Heart right ventricle (tissue), 16 donors: ENCODE measurements around the gene SLC25A6. TPM values are rescaled to one million over a fixed set of nuclear protein-coding genes. Genes with fewer than 3 reads are reported as not detected.

Source experiments
- ATAC-seq, 8 donors: fragments of 200-7000 bp; cut with Tn5 transposase; one replicate each; pipeline ENCODE4 v1.9.1; 2020; ENCODE audit warnings: mild to moderate bottlenecking in 8 of 8, moderate library complexity in 8 of 8, moderate number of reproducible peaks in 1 of 8
- DNase-seq, 2 donors: peaks; one replicate each; pipeline ENCODE4 v3.0.0-alpha.2; 2020
- H3K27ac ChIP-seq, 10 donors: fragments of 200-600 bp; sonication (generic) in 2 of 10; one replicate each; pipeline versions ENCODE4 v1.5.0 to v1.8.0; 2020 to 2022; ENCODE audit warnings: mild to moderate bottlenecking in 3 of 10
- H3K27me3 ChIP-seq, 7 donors: fragments of 200-600 bp; one replicate each; pipeline ENCODE4 v1.8.0; 2021 to 2022; ENCODE audit warnings: mild to moderate bottlenecking in 2 of 7
- H3K36me3 ChIP-seq, 9 donors: fragments of 200-600 bp; sonication (generic) in 1 of 9; one replicate each; pipeline versions ENCODE4 v1.5.0 to v1.8.0; 2020 to 2022; ENCODE audit warnings: mild to moderate bottlenecking in 2 of 9
- H3K4me1 ChIP-seq, 9 donors: fragments of 200-600 bp; sonication (generic) in 1 of 9; one replicate each; pipeline versions ENCODE4 v1.5.0 to v1.8.0; 2020 to 2022; ENCODE audit warnings: mild to moderate bottlenecking in 4 of 9
- H3K4me3 ChIP-seq, 10 donors: fragments of 200-600 bp; sonication (generic) in 2 of 10; one replicate each; pipeline versions ENCODE4 v1.5.0 to v1.8.0; 2020 to 2022; ENCODE audit warnings: mild to moderate bottlenecking in 7 of 10, moderate library complexity in 2 of 10
- H3K9me3 ChIP-seq, 11 donors: fragments of 200-600 bp in 10 of 11; sonication (generic) in 2 of 11; one replicate each; pipeline versions ENCODE4 v1.5.0 to v1.8.0; 2013 to 2022; ENCODE audit warnings: mild to moderate bottlenecking in 2 of 11, control low read depth in 1 of 11, moderate library complexity in 1 of 11
- WGBS, 2 donors: extraction: QIAGEN DNeasy Blood & Tissue Kit; methylation state at CpG; one replicate each; pipeline ENCODE4 v1.1.7; 2013; ENCODE audit warnings: inconsistent platforms in 1 of 2; 5-methylcytosine and 5-hydroxymethylcytosine counted together
- intact Hi-C, 10 donors: fragments of 100-400 bp; cut with DNase I; formaldehyde crosslinking; loops; one replicate each; pipeline versions ENCODE4 v1.11.1 to v1.14.2; 2022
- polyA plus RNA-seq, 2 donors: library from polyadenylated mRNA; stranded (reverse); fragments of 200-250 nt; gene quantifications; one replicate each; pipeline ENCODE4 v1.2.3, GENCODE V29; 2013
- total RNA-seq, 10 donors: library from RNA; stranded (reverse); fragmentation: NEBNext Ultra II Directional in 3 of 10; extraction: Animal tissue kit (Norgen Biotek cat#: 25700) in 3 of 10; gene quantifications; one replicate each; pipeline versions ENCODE4 v1.2.1 to v1.2.4, GENCODE V29; 2021 to 2023
- TF ChIP-seq, protein P1 (sequence below), 9 donors: fragments of 200-600 bp; sonication (generic) in 2 of 9; IDR thresholded peaks; one replicate each; pipeline versions ENCODE4 v1.5.0 to v1.8.0; 2021 to 2022; ENCODE audit warnings: antibody characterized with exemption in 9 of 9, mild to moderate bottlenecking in 5 of 9, moderate library complexity in 1 of 9
- donor health status: Arrhythmogenic right ventricular cardiomyopathy.
- donor health status: ischemic (EF 13 %, LVEDD 7.1; RV severe dilation, severe dysfunction).
- donor health status: healthy with polysubstance abuse.
- donor health status: DM: no; HTN: yes; CAD: no.
- donor health status: DM: no; HTN: no; CAD: no.
- donor health status: ischemic (EF 25% LVEDD 6.9; RV normal size, moderate dysfunction).
- donor health status: ischemic (EF 25% LVEDD 5.7; RV mildly dilated, moderate dysfunction).
- donor health status: healthy.
- donor health status: DM: yes; HTN: yes; CAD: no.
- donor health status: Ischemic cardiomyopathy.
- donor health status: ischemic (EF 35%, LVEDD 5.7; RV mildly dilated, moderate dysfunction).
- donor health status: nonischemic (EF 11% LVEDD 7.7; RV severe dilation, severe dysfunction).
- donor health status: DM: yes; HTN: yes; CAD: no.
- donor health status: PGD.
- donor health status: ischemic (EF 29% LVEDD 5.4; RV normal size, mild dysfunction).
- donor health status: nonischemic (EF 23%, LVEDD 6.1; RV moderate dilation, normal function).

The SLC25A6 gene
- total and polyA plus RNA-seq, 12 donors: 74.8 to 272 (median 141) TPM

DNA sequence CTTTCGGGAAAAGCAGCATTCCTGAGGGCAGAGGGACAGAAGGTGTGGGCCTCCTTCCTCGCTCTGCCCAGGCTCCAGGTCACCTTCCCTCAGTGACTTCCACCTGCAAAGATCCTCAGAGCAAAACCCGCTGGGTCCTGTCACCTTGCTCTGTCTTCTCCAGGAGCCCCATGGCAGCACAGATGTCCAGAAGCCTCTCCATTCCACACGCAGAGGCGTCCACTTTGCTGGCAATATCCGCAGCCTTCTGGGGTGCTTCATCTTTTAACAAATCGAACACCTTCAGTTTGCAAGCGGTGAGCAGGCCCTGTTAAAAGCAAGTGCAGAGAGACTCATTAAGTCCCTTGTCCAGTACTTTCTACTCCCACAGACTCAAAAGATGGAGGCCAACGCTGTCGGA lies 33.5 kb upstream of the SLC25A6 start:
- no peak overlapping the region for H3K4me3 ChIP-seq
- peaks cover 0 to 21% (median 12%) of the 10 kb centered on the region in 11 donors for H3K9me3 ChIP-seq
- TF ChIP-seq, protein P1, sequence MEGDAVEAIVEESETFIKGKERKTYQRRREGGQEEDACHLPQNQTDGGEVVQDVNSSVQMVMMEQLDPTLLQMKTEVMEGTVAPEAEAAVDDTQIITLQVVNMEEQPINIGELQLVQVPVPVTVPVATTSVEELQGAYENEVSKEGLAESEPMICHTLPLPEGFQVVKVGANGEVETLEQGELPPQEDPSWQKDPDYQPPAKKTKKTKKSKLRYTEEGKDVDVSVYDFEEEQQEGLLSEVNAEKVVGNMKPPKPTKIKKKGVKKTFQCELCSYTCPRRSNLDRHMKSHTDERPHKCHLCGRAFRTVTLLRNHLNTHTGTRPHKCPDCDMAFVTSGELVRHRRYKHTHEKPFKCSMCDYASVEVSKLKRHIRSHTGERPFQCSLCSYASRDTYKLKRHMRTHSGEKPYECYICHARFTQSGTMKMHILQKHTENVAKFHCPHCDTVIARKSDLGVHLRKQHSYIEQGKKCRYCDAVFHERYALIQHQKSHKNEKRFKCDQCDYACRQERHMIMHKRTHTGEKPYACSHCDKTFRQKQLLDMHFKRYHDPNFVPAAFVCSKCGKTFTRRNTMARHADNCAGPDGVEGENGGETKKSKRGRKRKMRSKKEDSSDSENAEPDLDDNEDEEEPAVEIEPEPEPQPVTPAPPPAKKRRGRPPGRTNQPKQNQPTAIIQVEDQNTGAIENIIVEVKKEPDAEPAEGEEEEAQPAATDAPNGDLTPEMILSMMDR (IDR thresholded peaks at IDR 0.05): no peak
- H3K27ac ChIP-seq: no peak overlapping the region
- no peak for DNase-seq
- 90 to 92% methylated on average over 10 of the region's 10 CpGs for WGBS, 2 donors
- intact Hi-C loops: no loop called here
- H3K36me3 ChIP-seq: peaks cover 4 to 62% (median 36%) of the 10 kb centered on the region in 9 donors
- ATAC-seq: no peak
- no peaks in the 10 kb centered on the region for H3K4me1 ChIP-seq
- H3K27me3 ChIP-seq: no peaks in the 10 kb centered on the region

DNA sequence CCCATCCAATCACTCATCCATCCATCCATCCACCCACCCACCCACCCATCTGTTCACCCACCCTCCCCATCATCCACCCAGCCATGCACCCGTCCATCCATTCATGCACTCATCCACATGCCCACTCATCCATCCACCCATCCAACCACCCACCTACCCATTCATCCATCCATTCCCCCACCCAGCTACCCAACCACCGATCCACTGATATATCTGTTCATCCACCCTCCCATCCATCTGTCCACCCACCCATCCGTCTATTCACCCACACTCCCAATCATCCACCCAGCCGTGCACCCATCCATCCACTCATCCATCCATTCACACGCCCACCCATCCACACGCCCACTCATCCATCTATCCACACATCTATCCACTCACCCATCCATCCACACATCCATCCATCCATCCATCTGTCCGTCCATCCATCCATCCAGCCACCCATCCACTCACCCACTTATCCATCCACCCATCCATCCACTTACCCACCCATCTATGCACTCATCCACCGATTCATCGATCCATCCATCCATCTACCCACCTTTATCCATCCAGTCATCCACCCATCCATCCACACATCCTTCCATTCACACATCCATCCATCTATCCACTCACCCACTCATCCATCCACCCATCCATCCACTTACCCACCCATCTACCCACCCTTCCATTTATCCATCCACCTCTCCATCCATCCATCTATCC lies 32.4 kb upstream of the SLC25A6 start:
- Histone ChIP-seq H3K27ac (no peak overlapping the region), H3K27me3 (no peaks in the 10 kb centered on the region), H3K9me3 (peaks cover 0 to 21% (median 12%) of the 10 kb centered on the region in 11 donors), H3K4me3 (no peak overlapping the region), H3K36me3 (peaks cover 4 to 63% (median 37%) of the 10 kb centered on the region in 9 donors), H3K4me1 (no peaks in the 10 kb centered on the region)
- 87 to 88% methylated on average over 9 of the region's 9 CpGs for WGBS, 2 donors
- intact Hi-C loops: no loop called here
- TF ChIP-seq, protein P1 (IDR thresholded peaks at IDR 0.05): no peak
- DNase-seq: no peak
- no peak for ATAC-seq

DNA sequence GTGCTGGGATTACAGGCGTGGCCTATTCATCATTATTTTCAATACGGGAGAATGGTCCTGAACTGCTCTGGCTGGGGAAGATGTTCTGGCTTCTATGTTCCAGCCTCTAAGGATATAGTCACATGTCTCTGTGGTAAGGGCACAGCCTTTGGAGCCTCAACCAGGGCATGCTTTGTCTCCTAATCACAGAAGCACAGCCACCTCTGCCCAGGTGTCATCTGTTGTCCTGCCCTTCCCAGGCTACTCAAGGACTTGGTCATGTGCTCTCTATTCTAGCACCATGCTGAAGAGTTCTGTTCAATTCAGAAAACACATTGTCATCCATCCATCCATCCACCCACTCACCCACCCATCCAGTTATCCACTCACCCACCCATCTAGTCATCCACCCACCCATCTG lies 31.3 kb upstream of the SLC25A6 start:
- DNase-seq (no peak), ATAC-seq (no peak)
- H3K4me1 ChIP-seq: no peaks in the 10 kb centered on the region
- peaks cover 0 to 28% (median 20%) of the 10 kb centered on the region in 11 donors for H3K9me3 ChIP-seq
- no peaks in the 10 kb centered on the region for H3K27me3 ChIP-seq
- 76 to 84% methylated on average over 2 of the region's 2 CpGs for WGBS, 2 donors
- intact Hi-C loops: no loop called here
- TF ChIP-seq, protein P1 (IDR thresholded peaks at IDR 0.05): no peak
- H3K36me3 ChIP-seq: peaks cover 4 to 73% (median 46%) of the 10 kb centered on the region in 9 donors
- no peak overlapping the region for H3K27ac ChIP-seq
- H3K4me3 ChIP-seq: no peak overlapping the region

DNA sequence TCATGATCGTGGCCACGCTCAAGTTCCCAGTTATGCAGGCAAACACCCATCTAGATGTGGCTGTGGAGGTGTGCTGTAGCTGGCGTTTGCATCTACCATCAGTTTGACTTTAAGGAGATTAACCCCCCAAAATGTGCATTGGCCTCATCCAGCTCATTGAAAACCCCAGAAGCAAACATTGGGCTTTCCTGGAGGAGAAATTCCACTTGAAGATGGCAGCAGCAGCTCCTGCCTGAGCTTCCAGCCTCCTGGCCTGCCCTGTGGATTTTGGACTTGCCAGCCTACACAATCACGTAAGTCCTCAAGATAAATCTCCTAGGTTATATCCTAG lies 30.2 kb upstream of the SLC25A6 start:
- Histone ChIP-seq H3K27ac (no peak overlapping the region), H3K4me1 (no peaks in the 10 kb centered on the region), H3K27me3 (no peaks in the 10 kb centered on the region), H3K36me3 (peaks cover 4 to 70% (median 44%) of the 10 kb centered on the region in 9 donors), H3K9me3 (peaks cover 0 to 29% (median 21%) of the 10 kb centered on the region in 11 donors), H3K4me3 (no peak overlapping the region)
- DNase-seq (no peak), ATAC-seq (no peak)
- intact Hi-C loops: no loop called here
- 96 to 98% methylated on average over 4 of the region's 4 CpGs for WGBS, 2 donors
- TF ChIP-seq, protein P1 (IDR thresholded peaks at IDR 0.05): no peak
